HepG2 (cell line): Measurements from ENCODE around the gene IRF3. TPM values are rescaled to one million over a fixed set of nuclear protein-coding genes. Genes with fewer than 3 reads are reported as not detected.
A peak's percentile ranks its signal among the peaks of the same experiment; 100 is the strongest.

Experiments used
- HNRNPLL ChIP-seq: fragments of 200-400 bp; formaldehyde crosslinking; IDR thresholded peaks from 2 replicates; pipeline ENCODE4 v1.6.1; 2017; ENCODE audit warnings: mild to moderate bottlenecking, low read depth, low read length; ENCODE audit not compliant: poor library complexity, severe bottlenecking
- NFE2L2 ChIP-seq: fragments of 150-350 bp; IDR thresholded peaks from 2 replicates; pipeline ENCODE4 v1.6.1; 2014; ENCODE audit warnings: low read length
- NFKBIZ ChIP-seq: IDR thresholded peaks from 2 replicates; pipeline ENCODE4 v1.6.1; 2018; ENCODE audit warnings: missing genetic modification reagents, missing compliant biosample characterization
- NONO ChIP-seq, 2 experiments: fragments of 450-650 bp in 1 of 2; sonication (generic) in 1 of 2; formaldehyde crosslinking in 1 of 2; IDR thresholded peaks in 1 of 2; conservative IDR thresholded peaks in 1 of 2; 2 replicates each; pipeline versions ENCODE4 v1.6.1 to v1.8.0; 2017 to 2022; ENCODE audit warnings: mild to moderate bottlenecking in 1 of 2, missing genetic modification reagents in 1 of 2, moderate library complexity in 1 of 2
- ZFP36L1 ChIP-seq: sonication (generic); formaldehyde crosslinking; IDR thresholded peaks from 2 replicates; pipeline ENCODE4 v1.8.0; 2022; ENCODE audit warnings: mild to moderate bottlenecking, missing genetic modification reagents, moderate library complexity
- ZMYM4 ChIP-seq: sonication (generic); formaldehyde crosslinking; IDR thresholded peaks from 2 replicates; pipeline ENCODE4 v1.8.1; 2023; ENCODE audit warnings: mild to moderate bottlenecking, missing genetic modification reagents
- ZNF136 ChIP-seq: sonication (generic); formaldehyde crosslinking; IDR thresholded peaks from 2 replicates; pipeline ENCODE4 v1.8.1; 2022; ENCODE audit warnings: low read depth, mild to moderate bottlenecking, moderate library complexity, missing genetic modification reagents
- ZNF335 ChIP-seq: sonication (generic); formaldehyde crosslinking; IDR thresholded peaks from 2 replicates; pipeline ENCODE4 v1.4.0; 2020; ENCODE audit warnings: missing genetic modification reagents
- ZNF780A ChIP-seq: sonication (generic); formaldehyde crosslinking; IDR thresholded peaks from 2 replicates; pipeline ENCODE4 v1.8.0; 2022; ENCODE audit warnings: mild to moderate bottlenecking, missing genetic modification reagents, moderate library complexity
- ZSCAN12 ChIP-seq: sonication (generic); formaldehyde crosslinking; IDR thresholded peaks from 2 replicates; pipeline ENCODE4 v1.9.0; 2021; ENCODE audit warnings: mild to moderate bottlenecking, missing genetic modification reagents
- polyA plus RNA-seq, 8 experiments: library from polyadenylated mRNA; depleted of rRNA in 3 of 8; stranded (reverse) in 7 of 8; unstranded in 1 of 8; fragments of >200 nt; fragmentation: Illumina TruSeq in 4 of 8; extraction: Trizol in 4 of 8; gene quantifications; 2 replicates each; pipeline versions ENCODE4 v1.2.1 to v1.2.3, GENCODE V29; 2011 to 2016; ENCODE audit warnings: low read depth in 4 of 8, missing spikeins in 1 of 8, mixed read lengths in 1 of 8; ENCODE audit not compliant: insufficient read depth in 1 of 8
- total RNA-seq, 5 experiments: library from RNA; depleted of rRNA; stranded (reverse); fragments of >200 nt; fragmentation: Illumina TruSeq; extraction: Trizol; gene quantifications; 2 replicates each; pipeline ENCODE4 v1.2.3, GENCODE V29; 2016; ENCODE audit warnings: low read depth in 1 of 5
- TF ChIP-seq, protein P1 (sequence below), 2 experiments: fragments of 450-650 bp in 1 of 2; sonication (generic) in 1 of 2; formaldehyde crosslinking in 1 of 2; IDR thresholded peaks; 2 replicates each; pipeline versions ENCODE4 v1.6.1 to v1.8.0; 2016 to 2022; ENCODE audit warnings: antibody characterized with exemption in 1 of 2, mild to moderate bottlenecking in 1 of 2, missing genetic modification reagents in 1 of 2
- TF ChIP-seq, protein P2 (sequence below): sonication (generic); formaldehyde crosslinking; IDR thresholded peaks from 2 replicates; pipeline ENCODE4 v1.5.1; 2020; ENCODE audit warnings: mild to moderate bottlenecking, missing genetic modification reagents, moderate library complexity
- TF ChIP-seq, protein P3 (sequence below): sonication (generic); formaldehyde crosslinking; IDR thresholded peaks from 2 replicates; pipeline ENCODE4 v1.5.0; 2020; ENCODE audit warnings: missing genetic modification reagents

Gene IRF3
- total and polyA plus RNA-seq, 2 of the 13 experiments (the other 11 are each of a cell fraction or from before 2014, with no cell fraction given): 61.9 to 65.5 TPM

DNA sequence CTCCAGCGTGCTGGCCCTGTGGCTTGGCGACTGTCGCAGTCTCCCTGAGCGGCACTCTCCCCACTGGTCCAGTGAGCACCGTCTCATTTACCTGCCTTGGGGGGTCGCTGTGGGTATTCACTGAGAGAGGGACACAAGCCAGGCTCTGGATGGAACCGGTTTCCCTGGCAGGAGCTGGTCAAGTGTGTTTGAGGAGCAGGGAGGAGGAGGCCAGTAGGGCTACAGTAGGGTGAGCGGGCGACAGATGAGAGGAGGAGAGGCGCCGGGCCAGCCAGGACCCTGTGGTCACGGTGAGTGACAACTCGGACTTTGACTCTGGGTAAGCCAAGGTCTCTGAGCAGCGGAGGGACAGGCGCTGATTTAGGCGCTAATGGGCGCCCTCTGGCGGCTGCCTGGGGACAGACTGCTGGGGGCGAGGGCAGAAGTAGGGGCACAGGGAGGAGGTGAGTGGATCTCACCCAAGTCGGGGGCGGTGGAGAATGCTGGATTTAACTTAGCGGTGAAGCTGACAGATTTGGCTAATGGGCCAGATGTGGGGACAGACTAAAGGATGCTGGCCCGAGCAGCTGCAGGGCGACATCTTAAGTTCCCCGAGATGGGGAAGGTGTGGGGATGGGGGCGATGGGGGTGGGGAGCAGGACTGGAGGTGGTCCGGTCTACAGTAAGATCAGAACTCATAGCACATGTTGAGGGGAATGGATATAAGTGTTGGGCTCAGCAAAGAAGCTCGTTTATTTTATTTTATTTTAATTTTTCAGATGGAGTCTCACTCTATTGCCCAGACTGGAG lies 6.7 kb upstream of the IRF3 start (continued):
- TF ChIP-seq, protein P1, sequence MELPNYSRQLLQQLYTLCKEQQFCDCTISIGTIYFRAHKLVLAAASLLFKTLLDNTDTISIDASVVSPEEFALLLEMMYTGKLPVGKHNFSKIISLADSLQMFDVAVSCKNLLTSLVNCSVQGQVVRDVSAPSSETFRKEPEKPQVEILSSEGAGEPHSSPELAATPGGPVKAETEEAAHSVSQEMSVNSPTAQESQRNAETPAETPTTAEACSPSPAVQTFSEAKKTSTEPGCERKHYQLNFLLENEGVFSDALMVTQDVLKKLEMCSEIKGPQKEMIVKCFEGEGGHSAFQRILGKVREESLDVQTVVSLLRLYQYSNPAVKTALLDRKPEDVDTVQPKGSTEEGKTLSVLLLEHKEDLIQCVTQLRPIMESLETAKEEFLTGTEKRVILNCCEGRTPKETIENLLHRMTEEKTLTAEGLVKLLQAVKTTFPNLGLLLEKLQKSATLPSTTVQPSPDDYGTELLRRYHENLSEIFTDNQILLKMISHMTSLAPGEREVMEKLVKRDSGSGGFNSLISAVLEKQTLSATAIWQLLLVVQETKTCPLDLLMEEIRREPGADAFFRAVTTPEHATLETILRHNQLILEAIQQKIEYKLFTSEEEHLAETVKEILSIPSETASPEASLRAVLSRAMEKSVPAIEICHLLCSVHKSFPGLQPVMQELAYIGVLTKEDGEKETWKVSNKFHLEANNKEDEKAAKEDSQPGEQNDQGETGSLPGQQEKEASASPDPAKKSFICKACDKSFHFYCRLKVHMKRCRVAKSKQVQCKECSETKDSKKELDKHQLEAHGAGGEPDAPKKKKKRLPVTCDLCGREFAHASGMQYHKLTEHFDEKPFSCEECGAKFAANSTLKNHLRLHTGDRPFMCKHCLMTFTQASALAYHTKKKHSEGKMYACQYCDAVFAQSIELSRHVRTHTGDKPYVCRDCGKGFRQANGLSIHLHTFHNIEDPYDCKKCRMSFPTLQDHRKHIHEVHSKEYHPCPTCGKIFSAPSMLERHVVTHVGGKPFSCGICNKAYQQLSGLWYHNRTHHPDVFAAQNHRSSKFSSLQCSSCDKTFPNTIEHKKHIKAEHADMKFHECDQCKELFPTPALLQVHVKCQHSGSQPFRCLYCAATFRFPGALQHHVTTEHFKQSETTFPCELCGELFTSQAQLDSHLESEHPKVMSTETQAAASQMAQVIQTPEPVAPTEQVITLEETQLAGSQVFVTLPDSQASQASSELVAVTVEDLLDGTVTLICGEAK (IDR thresholded peaks at IDR 0.05): no peak
- TF ChIP-seq, protein P1 (CRISPR knock-in tag; IDR thresholded peaks at IDR 0.05): peak; percentile 60; the same call in 1 of the 2 replicates
- TF ChIP-seq NFE2L2 (no peak), ZMYM4 (CRISPR knock-in tag) (peak; percentile 31; the same call in 1 of the 2 replicates), ZNF136 (CRISPR knock-in tag) (no peak), ZSCAN12 (CRISPR knock-in tag) (no peak), NFKBIZ (CRISPR knock-in tag) (no peak), ZNF335 (no peak), ZNF780A (CRISPR knock-in tag) (0 out of 2 replicates have a peak, but pooled peaks have one; percentile 60), NONO (IDR thresholded peaks at IDR 0.05) (no peak), NONO (CRISPR knock-in tag; conservative IDR thresholded peaks at IDR 0.05) (peak; percentile 85), ZFP36L1 (CRISPR knock-in tag) (no peak), HNRNPLL (peak; percentile 37)
- TF ChIP-seq, protein P2, sequence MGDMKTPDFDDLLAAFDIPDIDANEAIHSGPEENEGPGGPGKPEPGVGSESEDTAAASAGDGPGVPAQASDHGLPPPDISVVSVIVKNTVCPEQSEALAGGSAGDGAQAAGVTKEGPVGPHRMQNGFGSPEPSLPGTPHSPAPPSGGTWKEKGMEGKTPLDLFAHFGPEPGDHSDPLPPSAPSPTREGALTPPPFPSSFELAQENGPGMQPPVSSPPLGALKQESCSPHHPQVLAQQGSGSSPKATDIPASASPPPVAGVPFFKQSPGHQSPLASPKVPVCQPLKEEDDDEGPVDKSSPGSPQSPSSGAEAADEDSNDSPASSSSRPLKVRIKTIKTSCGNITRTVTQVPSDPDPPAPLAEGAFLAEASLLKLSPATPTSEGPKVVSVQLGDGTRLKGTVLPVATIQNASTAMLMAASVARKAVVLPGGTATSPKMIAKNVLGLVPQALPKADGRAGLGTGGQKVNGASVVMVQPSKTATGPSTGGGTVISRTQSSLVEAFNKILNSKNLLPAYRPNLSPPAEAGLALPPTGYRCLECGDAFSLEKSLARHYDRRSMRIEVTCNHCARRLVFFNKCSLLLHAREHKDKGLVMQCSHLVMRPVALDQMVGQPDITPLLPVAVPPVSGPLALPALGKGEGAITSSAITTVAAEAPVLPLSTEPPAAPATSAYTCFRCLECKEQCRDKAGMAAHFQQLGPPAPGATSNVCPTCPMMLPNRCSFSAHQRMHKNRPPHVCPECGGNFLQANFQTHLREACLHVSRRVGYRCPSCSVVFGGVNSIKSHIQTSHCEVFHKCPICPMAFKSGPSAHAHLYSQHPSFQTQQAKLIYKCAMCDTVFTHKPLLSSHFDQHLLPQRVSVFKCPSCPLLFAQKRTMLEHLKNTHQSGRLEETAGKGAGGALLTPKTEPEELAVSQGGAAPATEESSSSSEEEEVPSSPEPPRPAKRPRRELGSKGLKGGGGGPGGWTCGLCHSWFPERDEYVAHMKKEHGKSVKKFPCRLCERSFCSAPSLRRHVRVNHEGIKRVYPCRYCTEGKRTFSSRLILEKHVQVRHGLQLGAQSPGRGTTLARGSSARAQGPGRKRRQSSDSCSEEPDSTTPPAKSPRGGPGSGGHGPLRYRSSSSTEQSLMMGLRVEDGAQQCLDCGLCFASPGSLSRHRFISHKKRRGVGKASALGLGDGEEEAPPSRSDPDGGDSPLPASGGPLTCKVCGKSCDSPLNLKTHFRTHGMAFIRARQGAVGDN (CRISPR knock-in tag): peak; percentile 92
- TF ChIP-seq, protein P3, sequence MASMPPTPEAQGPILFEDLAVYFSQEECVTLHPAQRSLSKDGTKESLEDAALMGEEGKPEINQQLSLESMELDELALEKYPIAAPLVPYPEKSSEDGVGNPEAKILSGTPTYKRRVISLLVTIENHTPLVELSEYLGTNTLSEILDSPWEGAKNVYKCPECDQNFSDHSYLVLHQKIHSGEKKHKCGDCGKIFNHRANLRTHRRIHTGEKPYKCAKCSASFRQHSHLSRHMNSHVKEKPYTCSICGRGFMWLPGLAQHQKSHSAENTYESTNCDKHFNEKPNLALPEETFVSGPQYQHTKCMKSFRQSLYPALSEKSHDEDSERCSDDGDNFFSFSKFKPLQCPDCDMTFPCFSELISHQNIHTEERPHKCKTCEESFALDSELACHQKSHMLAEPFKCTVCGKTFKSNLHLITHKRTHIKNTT (CRISPR knock-in tag): no peak
